Osteoblast (primary cell): ENCODE results near the gene SNRNP25. TPM values are rescaled to one million over a fixed set of nuclear protein-coding genes. Genes with fewer than 3 reads are reported as not detected.
A peak's percentile ranks its signal among the peaks of the same experiment; 100 is the strongest.

ENCODE experiments used
- DNase-seq: peaks from one replicate; pipeline ENCODE4 v3.0.0; 2011; ENCODE audit warnings: low spot score, mixed read lengths; ENCODE audit not compliant: insufficient read length; ENCODE audit errors: missing footprints
- H2AFZ ChIP-seq: 2 replicates; pipeline ENCODE4 v1.6.0; 2011; ENCODE audit warnings: mild to moderate bottlenecking, low read length
- H3K27ac ChIP-seq: 2 replicates; pipeline ENCODE4 v1.5.1; 2011; ENCODE audit warnings: mild to moderate bottlenecking, low read depth, low read length, moderate library complexity
- H3K27me3 ChIP-seq: 2 replicates; pipeline ENCODE4 v1.6.0; 2012; ENCODE audit warnings: mild to moderate bottlenecking, control low read depth, inconsistent platforms, low read length, moderate library complexity; ENCODE audit not compliant: insufficient read depth
- H3K36me3 ChIP-seq: 2 replicates; pipeline ENCODE4 v1.5.1; 2011; ENCODE audit warnings: mild to moderate bottlenecking, low read length, control low read depth, moderate library complexity; ENCODE audit not compliant: insufficient read depth
- H3K4me1 ChIP-seq: 2 replicates; pipeline ENCODE4 v1.5.1; 2011; ENCODE audit warnings: mild to moderate bottlenecking, low read length, control low read depth, moderate library complexity; ENCODE audit not compliant: insufficient read depth
- H3K4me2 ChIP-seq: 2 replicates; pipeline ENCODE4 v1.6.0; 2011; ENCODE audit warnings: mild to moderate bottlenecking, low read length; ENCODE audit not compliant: insufficient read depth
- H3K4me3 ChIP-seq: fragments of 200-600 bp; sonication (generic); 3 replicates; pipeline ENCODE4 v1.5.1; 2012; ENCODE audit warnings: mild to moderate bottlenecking, low read length, inconsistent platforms; ENCODE audit not compliant: insufficient read depth
- H3K79me2 ChIP-seq: 2 replicates; pipeline ENCODE4 v1.6.0; 2012; ENCODE audit warnings: mild to moderate bottlenecking, low read length, control low read depth, inconsistent platforms; ENCODE audit not compliant: insufficient read depth
- H3K9me3 ChIP-seq: 2 replicates; pipeline ENCODE4 v1.5.1; 2011; ENCODE audit warnings: low read depth, low read length, control low read depth
- H4K20me1 ChIP-seq: 2 replicates; pipeline ENCODE4 v1.6.0; 2012; ENCODE audit warnings: mild to moderate bottlenecking, low read length, control low read depth; ENCODE audit not compliant: insufficient read depth
- total RNA-seq: library from RNA; depleted of rRNA; stranded (reverse); fragments of >200 nt; gene quantifications from 2 replicates; pipeline ENCODE4 v1.2.3, GENCODE V29; 2012
- TF ChIP-seq, protein P1 (sequence below): IDR thresholded peaks from 2 replicates; pipeline ENCODE4 v1.5.1; 2011; ENCODE audit warnings: mild to moderate bottlenecking, low read depth, low read length, moderate library complexity; ENCODE audit errors: extremely low read depth

SNRNP25 gene
- total RNA-seq, 1 donor, result 14.5 TPM

DNA sequence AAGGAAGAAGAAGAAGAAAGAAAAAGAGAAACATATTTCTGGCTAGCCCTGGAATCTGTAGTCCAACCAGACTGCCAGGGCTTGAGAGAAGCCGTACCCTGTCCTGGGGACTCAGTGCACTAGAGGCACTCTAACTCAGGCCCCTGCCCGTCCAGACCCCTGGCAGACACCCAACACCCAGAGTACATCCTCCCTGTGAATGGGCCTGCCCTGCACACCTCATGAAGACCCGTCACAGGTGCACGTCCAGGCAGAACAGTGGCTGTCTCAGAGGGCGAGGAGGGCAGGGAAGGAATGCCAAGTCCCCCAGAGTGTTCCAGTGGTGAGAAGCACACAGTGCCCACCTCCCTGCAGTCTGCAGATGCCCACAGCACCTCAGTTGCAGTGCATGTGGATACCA, 47.4 kb downstream of the SNRNP25 start:
- H3K9me3 ChIP-seq, result no peaks in the 10 kb centered on the region
- no peak overlapping the region for H3K27ac ChIP-seq
- H3K4me1 ChIP-seq, result peaks cover 15% of the 10 kb centered on the region
- no peak overlapping the region for H3K4me3 ChIP-seq
- H3K27me3 ChIP-seq, result no peaks in the 10 kb centered on the region
- no peak overlapping the region for H2AFZ ChIP-seq
- peaks cover 53% of the 10 kb centered on the region for H4K20me1 ChIP-seq
- TF ChIP-seq, protein P1, sequence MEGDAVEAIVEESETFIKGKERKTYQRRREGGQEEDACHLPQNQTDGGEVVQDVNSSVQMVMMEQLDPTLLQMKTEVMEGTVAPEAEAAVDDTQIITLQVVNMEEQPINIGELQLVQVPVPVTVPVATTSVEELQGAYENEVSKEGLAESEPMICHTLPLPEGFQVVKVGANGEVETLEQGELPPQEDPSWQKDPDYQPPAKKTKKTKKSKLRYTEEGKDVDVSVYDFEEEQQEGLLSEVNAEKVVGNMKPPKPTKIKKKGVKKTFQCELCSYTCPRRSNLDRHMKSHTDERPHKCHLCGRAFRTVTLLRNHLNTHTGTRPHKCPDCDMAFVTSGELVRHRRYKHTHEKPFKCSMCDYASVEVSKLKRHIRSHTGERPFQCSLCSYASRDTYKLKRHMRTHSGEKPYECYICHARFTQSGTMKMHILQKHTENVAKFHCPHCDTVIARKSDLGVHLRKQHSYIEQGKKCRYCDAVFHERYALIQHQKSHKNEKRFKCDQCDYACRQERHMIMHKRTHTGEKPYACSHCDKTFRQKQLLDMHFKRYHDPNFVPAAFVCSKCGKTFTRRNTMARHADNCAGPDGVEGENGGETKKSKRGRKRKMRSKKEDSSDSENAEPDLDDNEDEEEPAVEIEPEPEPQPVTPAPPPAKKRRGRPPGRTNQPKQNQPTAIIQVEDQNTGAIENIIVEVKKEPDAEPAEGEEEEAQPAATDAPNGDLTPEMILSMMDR, result no peak
- H3K36me3 ChIP-seq, result peaks cover 30% of the 10 kb centered on the region
- no peak overlapping the region for H3K4me2 ChIP-seq
- no peaks in the 10 kb centered on the region for H3K79me2 ChIP-seq
- DNase-seq, result no peak

DNA sequence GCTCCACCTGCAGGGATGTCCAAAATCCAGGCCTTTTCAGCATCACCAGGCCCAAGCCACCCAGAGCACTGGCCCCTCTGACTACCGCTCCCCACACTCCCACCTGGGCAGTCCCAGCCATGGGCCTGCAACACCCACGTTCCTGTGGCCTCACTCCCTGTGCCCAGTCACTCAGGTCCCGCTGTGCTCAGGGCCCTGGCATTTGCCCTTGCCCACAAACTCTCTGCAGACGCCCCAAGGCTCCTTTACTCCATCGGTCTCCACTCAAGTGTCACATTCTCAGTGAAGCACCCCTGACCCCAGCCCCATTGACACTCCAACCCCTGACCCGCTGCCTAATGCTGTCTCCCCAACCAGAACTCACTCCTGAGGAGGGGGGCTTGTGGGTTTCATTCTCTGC, 48.0 kb downstream of the SNRNP25 start:
- Histone ChIP-seq H4K20me1 (peaks cover 52% of the 10 kb centered on the region), H3K4me1 (peaks cover 15% of the 10 kb centered on the region), H3K36me3 (peaks cover 31% of the 10 kb centered on the region), H3K27me3 (no peaks in the 10 kb centered on the region), H3K27ac (peak overlapping the region; percentile 28), H3K4me2 (no peak overlapping the region), H3K9me3 (no peaks in the 10 kb centered on the region), H3K4me3 (no peak overlapping the region), H3K79me2 (no peaks in the 10 kb centered on the region), H2AFZ (no peak overlapping the region)
- DNase-seq, result peak; percentile 38
- TF ChIP-seq, protein P1, result no peak

DNA sequence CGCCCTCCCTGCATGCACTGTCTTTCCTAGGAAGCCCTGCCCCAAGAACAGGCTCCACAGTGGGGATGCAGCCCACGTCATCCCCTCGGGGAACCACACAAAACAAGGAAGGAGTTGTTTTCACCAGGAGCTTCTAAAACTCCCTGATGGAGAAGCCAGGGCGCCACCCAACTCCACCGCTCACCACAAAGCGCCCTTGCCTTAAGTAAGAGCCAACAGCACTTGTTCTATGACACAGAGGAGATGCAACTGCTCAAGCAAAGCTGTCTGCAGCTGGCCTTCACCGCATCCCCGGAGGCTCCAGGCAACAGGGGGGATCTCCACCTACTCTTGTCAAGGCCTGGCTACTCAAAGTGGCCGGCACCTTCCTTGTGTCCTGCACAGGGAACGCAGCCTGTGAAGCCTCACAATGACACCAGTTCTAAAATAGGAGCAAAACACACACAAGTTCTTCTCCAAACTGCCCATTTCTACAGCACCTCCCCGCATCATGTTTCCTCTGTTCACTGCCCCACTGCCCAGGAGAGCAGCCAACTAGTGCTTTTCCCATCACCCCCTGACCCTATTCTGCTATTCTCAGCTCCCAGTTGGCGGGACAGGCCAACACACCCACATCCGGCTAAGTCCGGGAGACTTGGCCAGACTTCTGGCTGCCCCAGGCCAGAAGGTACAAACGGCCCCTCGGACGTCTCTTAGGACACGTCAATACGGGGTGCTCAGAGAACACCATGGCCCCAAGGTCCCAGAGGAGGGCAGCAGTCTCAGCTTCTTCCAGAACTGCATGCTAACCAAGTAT, 48.6 kb downstream of the SNRNP25 start:
- peak; percentile 84 for DNase-seq
- H3K4me1 ChIP-seq, result peaks cover 15% of the 10 kb centered on the region
- H2AFZ ChIP-seq, result no peak overlapping the region
- TF ChIP-seq, protein P1, result no peak
- no peak overlapping the region for H3K4me3 ChIP-seq
- no peaks in the 10 kb centered on the region for H3K79me2 ChIP-seq
- peaks cover 49% of the 10 kb centered on the region for H4K20me1 ChIP-seq
- H3K4me2 ChIP-seq, result peak overlapping the region; percentile 28
- no peaks in the 10 kb centered on the region for H3K9me3 ChIP-seq
- peak overlapping the region; percentile 28 for H3K27ac ChIP-seq
- H3K36me3 ChIP-seq, result peaks cover 34% of the 10 kb centered on the region
- no peaks in the 10 kb centered on the region for H3K27me3 ChIP-seq

DNA sequence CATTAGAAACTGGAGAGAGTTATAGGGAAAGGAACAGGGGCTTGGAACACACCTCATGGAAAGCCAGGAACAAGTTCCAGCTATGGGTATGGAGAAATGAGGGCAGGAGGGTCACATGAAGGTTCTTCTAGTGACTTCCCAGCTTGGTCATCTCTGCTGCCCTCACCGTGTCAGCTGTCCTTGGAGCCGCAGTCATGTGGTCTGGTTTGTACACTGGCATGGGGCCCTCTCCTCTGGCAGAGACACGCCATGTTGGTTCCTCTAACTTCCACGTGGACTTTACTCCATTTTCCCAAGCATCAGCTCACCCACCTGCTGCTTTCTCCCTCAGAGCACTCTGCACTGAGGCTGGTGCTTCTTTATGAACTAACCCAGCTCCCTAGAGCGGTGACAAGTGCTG, 50.7 kb downstream of the SNRNP25 start:
- Histone ChIP-seq H3K27me3 (no peaks in the 10 kb centered on the region), H4K20me1 (peaks cover 41% of the 10 kb centered on the region), H2AFZ (no peak overlapping the region), H3K27ac (no peak overlapping the region), H3K4me3 (no peak overlapping the region), H3K4me2 (no peak overlapping the region), H3K9me3 (no peaks in the 10 kb centered on the region), H3K4me1 (peaks cover 15% of the 10 kb centered on the region), H3K79me2 (no peaks in the 10 kb centered on the region), H3K36me3 (peaks cover 32% of the 10 kb centered on the region)
- peak; percentile 58 for DNase-seq
- TF ChIP-seq, protein P1, result no peak
